WTC11 (cell line): Measurements from ENCODE around the gene OLFM1. TPM values are rescaled to one million over a fixed set of nuclear protein-coding genes. Genes with fewer than 3 reads are reported as not detected.

Source experiments
- ATAC-seq: fragments of 200-7000 bp; cut with Tn5 transposase; 2 replicates; pipeline ENCODE4 v1.10.0; 2021; ENCODE audit warnings: mild to moderate bottlenecking, moderate library complexity
- CTCF ChIA-PET: fragments of 300-600 bp; sonication (Branson Sonifier 250); formaldehyde crosslinking; loops from one replicate; lab custom pipeline; 2021; ENCODE audit warnings: antibody characterized with exemption; lab: Charles Lee
- POLR2A ChIA-PET: fragments of 350-600 bp; sonication (Branson Sonifier 250); formaldehyde crosslinking; loops from one replicate; lab custom pipeline; 2021; ENCODE audit warnings: antibody characterized with exemption; lab: Charles Lee
- DNase-seq: peaks from one replicate; pipeline ENCODE4 v3.0.0; 2021; ENCODE audit warnings: low spot score
- H3K27ac Mint-ChIP-seq: 2 replicates; pipeline ENCODE4 v1.8.0; 2021; ENCODE audit warnings: mixed read lengths
- H3K27me3 Mint-ChIP-seq: 2 replicates; pipeline ENCODE4 v1.8.0; 2021; ENCODE audit warnings: low read depth, mild to moderate bottlenecking, moderate library complexity, mixed read lengths
- H3K36me3 Mint-ChIP-seq: 2 replicates; pipeline ENCODE4 v1.8.0; 2021; ENCODE audit warnings: mixed read lengths
- H3K4me1 Mint-ChIP-seq: 2 replicates; pipeline ENCODE4 v1.8.0; 2022; ENCODE audit warnings: mixed read lengths
- H3K4me3 Mint-ChIP-seq: 2 replicates; pipeline ENCODE4 v1.8.0; 2021; ENCODE audit warnings: mild to moderate bottlenecking, moderate library complexity, mixed read lengths
- H3K9me3 Mint-ChIP-seq: 2 replicates; pipeline ENCODE4 v1.8.0; 2021; ENCODE audit warnings: mixed read lengths
- ARID4B ChIP-seq: sonication (generic); formaldehyde crosslinking; IDR thresholded peaks from 2 replicates; pipeline ENCODE4 v1.8.0; 2023; ENCODE audit warnings: missing genetic modification reagents, mild to moderate bottlenecking, borderline replicate concordance
- ATF1 ChIP-seq: sonication (generic); formaldehyde crosslinking; IDR thresholded peaks from 2 replicates; pipeline ENCODE4 v1.8.1; 2023; ENCODE audit warnings: mild to moderate bottlenecking, moderate library complexity, missing genetic modification reagents
- CREB1 ChIP-seq: sonication (generic); formaldehyde crosslinking; IDR thresholded peaks from 2 replicates; pipeline ENCODE4 v1.8.0; 2023; ENCODE audit warnings: mild to moderate bottlenecking, missing genetic modification reagents
- E2F1 ChIP-seq: sonication (generic); formaldehyde crosslinking; IDR thresholded peaks from 2 replicates; pipeline ENCODE4 v1.8.0; 2022; ENCODE audit warnings: mild to moderate bottlenecking, missing genetic modification reagents
- ELF4 ChIP-seq: sonication (generic); formaldehyde crosslinking; IDR thresholded peaks from 2 replicates; pipeline ENCODE4 v1.8.1; 2022; ENCODE audit warnings: low read depth, mild to moderate bottlenecking, moderate library complexity, missing genetic modification reagents
- FOXJ3 ChIP-seq: sonication (generic); formaldehyde crosslinking; IDR thresholded peaks from 2 replicates; pipeline ENCODE4 v1.9.0; 2021; ENCODE audit warnings: missing genetic modification reagents, mild to moderate bottlenecking, borderline replicate concordance
- FOXP4 ChIP-seq: sonication (generic); formaldehyde crosslinking; IDR thresholded peaks from 2 replicates; pipeline ENCODE4 v1.8.0; 2022; ENCODE audit warnings: mild to moderate bottlenecking, missing genetic modification reagents
- GTF2I ChIP-seq: fragments of 250-450 bp; sonication (Bioruptor Pico); conservative IDR thresholded peaks from 2 replicates; pipeline ENCODE4 v1.4.0; 2021; ENCODE audit warnings: mild to moderate bottlenecking
- HMGA2 ChIP-seq: fragments of 250-450 bp; sonication (Bioruptor Pico); IDR thresholded peaks from 2 replicates; pipeline ENCODE4 v1.4.0; 2021; ENCODE audit warnings: mild to moderate bottlenecking, moderate library complexity
- IRF2 ChIP-seq: sonication (generic); formaldehyde crosslinking; IDR thresholded peaks from 2 replicates; pipeline ENCODE4 v1.8.0; 2022; ENCODE audit warnings: low read depth, missing genetic modification reagents, borderline replicate concordance
- MYBL2 ChIP-seq: sonication (generic); formaldehyde crosslinking; IDR thresholded peaks from 2 replicates; pipeline ENCODE4 v1.8.1; 2023; ENCODE audit warnings: mild to moderate bottlenecking, moderate library complexity, missing genetic modification reagents
- NFATC4 ChIP-seq: fragments of 250-450 bp; sonication (Bioruptor Pico); IDR thresholded peaks from 2 replicates; pipeline ENCODE4 v1.9.0; 2021; ENCODE audit warnings: mild to moderate bottlenecking
- NFYB ChIP-seq: sonication (generic); formaldehyde crosslinking; conservative IDR thresholded peaks from 2 replicates; pipeline ENCODE4 v1.8.0; 2022; ENCODE audit warnings: low read depth, missing genetic modification reagents
- SOX15 ChIP-seq: fragments of 250-450 bp; sonication (Bioruptor Pico); IDR thresholded peaks from 2 replicates; pipeline ENCODE4 v1.9.0; 2021; ENCODE audit warnings: mild to moderate bottlenecking
- ZNF121 ChIP-seq: sonication (generic); formaldehyde crosslinking; IDR thresholded peaks from 2 replicates; pipeline ENCODE4 v1.8.0; 2023; ENCODE audit warnings: missing genetic modification reagents
- ZNF219 ChIP-seq: sonication (generic); formaldehyde crosslinking; IDR thresholded peaks from 2 replicates; pipeline ENCODE4 v1.8.0; 2023; ENCODE audit warnings: missing genetic modification reagents, mild to moderate bottlenecking, borderline replicate concordance
- total RNA-seq: library from RNA; stranded (reverse); gene quantifications from 3 replicates; pipeline ENCODE4 v1.2.3, GENCODE V29; 2021
- TF ChIP-seq, protein P1 (sequence below): sonication (generic); formaldehyde crosslinking; IDR thresholded peaks from 2 replicates; pipeline ENCODE4 v1.8.1; 2022; ENCODE audit warnings: mild to moderate bottlenecking, missing genetic modification reagents, moderate library complexity, borderline replicate concordance
- TF ChIP-seq, protein P2 (sequence below): sonication (generic); formaldehyde crosslinking; IDR thresholded peaks from 2 replicates; pipeline ENCODE4 v1.8.0; 2023; ENCODE audit warnings: mild to moderate bottlenecking, missing genetic modification reagents

Gene OLFM1
- total RNA-seq, 1 experiment from 2014 or later: 37.6 TPM

DNA sequence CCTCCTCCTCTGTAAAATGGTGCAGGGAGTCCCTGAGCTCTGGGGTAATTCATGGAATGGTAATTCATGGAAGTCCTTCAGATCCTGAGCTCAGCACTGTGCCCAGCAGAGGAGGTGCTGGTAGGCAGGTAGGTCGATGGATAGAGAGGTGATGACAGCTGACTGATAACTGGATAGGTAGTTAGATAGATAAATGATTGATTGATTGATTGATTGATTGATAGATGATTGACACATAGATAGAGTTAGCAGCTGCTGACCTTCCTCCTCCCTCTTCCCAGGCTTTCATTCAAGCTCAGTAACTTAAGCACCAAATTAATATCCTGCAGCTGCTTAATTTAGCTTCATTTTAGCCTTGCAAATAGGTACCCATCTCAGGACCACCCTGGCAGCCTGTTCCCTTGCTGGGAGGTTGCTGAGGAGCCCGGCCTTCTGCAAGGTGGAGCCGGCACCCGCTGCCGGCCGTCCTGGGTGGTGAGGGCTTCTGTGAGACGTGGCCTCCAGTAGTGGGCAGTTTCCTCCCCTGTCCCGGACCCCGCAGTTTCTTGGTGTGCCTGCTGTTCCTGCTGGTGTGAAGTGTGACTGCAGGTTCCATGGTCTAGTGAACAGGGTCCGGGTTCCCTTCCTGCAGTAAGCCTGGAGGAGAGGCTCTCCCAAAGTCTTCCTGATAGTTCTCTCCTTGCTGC lies 13.4 kb downstream of the OLFM1 start:
- POLR2A ChIA-PET: no interaction called here
- H3K9me3 Mint-ChIP-seq: no peaks in the 10 kb centered on the region
- peaks cover 12% of the 10 kb centered on the region for H3K36me3 Mint-ChIP-seq
- no peak overlapping the region for H3K4me3 Mint-ChIP-seq
- H3K27ac Mint-ChIP-seq: no peak overlapping the region
- ATAC-seq (no peak), DNase-seq (no peak)
- H3K4me1 Mint-ChIP-seq: 0 out of 2 replicates have a peak, but pooled peaks cover 3% of the 10 kb centered on the region
- CTCF ChIA-PET: no interaction called here
- H3K27me3 Mint-ChIP-seq: no peaks in the 10 kb centered on the region
- TF ChIP-seq ZNF219: no peak
- TF ChIP-seq NFATC4 (CRISPR knock-in tag): no peak
- TF ChIP-seq NFYB: no peak
- TF ChIP-seq ZNF121 (CRISPR knock-in tag): no peak
- no peak for TF ChIP-seq E2F1 (CRISPR knock-in tag)
- no peak for TF ChIP-seq ATF1 (CRISPR knock-in tag)
- TF ChIP-seq MYBL2 (CRISPR knock-in tag): no peak
- TF ChIP-seq, protein P1, sequence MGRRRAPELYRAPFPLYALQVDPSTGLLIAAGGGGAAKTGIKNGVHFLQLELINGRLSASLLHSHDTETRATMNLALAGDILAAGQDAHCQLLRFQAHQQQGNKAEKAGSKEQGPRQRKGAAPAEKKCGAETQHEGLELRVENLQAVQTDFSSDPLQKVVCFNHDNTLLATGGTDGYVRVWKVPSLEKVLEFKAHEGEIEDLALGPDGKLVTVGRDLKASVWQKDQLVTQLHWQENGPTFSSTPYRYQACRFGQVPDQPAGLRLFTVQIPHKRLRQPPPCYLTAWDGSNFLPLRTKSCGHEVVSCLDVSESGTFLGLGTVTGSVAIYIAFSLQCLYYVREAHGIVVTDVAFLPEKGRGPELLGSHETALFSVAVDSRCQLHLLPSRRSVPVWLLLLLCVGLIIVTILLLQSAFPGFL (CRISPR knock-in tag): no peak
- TF ChIP-seq FOXJ3: no peak
- TF ChIP-seq ELF4 (CRISPR knock-in tag): no peak
- TF ChIP-seq CREB1 (CRISPR knock-in tag): no peak

DNA sequence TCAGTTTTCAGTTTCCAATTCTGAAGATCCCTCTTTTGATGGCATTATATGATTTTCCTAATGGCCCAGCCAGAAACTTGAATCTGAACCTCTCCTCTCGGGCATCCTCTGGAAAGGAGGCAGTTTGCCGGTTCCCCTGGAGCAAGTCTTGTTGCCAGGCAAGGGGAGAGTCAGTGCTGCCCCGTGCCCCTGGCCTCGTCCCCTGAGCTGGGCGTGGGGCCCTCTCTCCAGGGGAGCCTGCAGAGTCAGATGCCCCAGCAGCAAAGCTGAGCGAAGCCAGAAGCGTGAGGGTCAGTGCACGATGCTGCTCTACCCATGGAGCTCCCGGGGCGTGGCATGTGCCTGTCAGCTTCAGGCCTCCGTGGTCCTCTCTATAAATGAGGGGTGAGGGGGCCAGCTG lies 14.0 kb downstream of the OLFM1 start:
- ATAC-seq: no peak
- Mint-ChIP-seq H3K4me1 (0 out of 2 replicates have a peak, but pooled peaks cover 3% of the 10 kb centered on the region), H3K9me3 (no peaks in the 10 kb centered on the region), H3K27ac (no peak overlapping the region), H3K36me3 (peaks cover 12% of the 10 kb centered on the region), H3K27me3 (no peaks in the 10 kb centered on the region), H3K4me3 (no peak overlapping the region)
- DNase-seq: no peak
- POLR2A ChIA-PET: no interaction called here
- CTCF ChIA-PET: interaction anchor here (1.0 kb wide), 1 partner anchor 179 kb away, joined by 3 read pairs; no protein-coding TSS in a partner anchor
- TF ChIP-seq FOXP4 (CRISPR knock-in tag): no peak
- no peak for TF ChIP-seq CREB1 (CRISPR knock-in tag)
- no peak for TF ChIP-seq SOX15
- no peak for TF ChIP-seq ARID4B
- no peak for TF ChIP-seq IRF2 (CRISPR knock-in tag)
- no peak for TF ChIP-seq ZNF219
- TF ChIP-seq GTF2I: no peak
- no peak for TF ChIP-seq HMGA2 (CRISPR knock-in tag)
- TF ChIP-seq, protein P2, sequence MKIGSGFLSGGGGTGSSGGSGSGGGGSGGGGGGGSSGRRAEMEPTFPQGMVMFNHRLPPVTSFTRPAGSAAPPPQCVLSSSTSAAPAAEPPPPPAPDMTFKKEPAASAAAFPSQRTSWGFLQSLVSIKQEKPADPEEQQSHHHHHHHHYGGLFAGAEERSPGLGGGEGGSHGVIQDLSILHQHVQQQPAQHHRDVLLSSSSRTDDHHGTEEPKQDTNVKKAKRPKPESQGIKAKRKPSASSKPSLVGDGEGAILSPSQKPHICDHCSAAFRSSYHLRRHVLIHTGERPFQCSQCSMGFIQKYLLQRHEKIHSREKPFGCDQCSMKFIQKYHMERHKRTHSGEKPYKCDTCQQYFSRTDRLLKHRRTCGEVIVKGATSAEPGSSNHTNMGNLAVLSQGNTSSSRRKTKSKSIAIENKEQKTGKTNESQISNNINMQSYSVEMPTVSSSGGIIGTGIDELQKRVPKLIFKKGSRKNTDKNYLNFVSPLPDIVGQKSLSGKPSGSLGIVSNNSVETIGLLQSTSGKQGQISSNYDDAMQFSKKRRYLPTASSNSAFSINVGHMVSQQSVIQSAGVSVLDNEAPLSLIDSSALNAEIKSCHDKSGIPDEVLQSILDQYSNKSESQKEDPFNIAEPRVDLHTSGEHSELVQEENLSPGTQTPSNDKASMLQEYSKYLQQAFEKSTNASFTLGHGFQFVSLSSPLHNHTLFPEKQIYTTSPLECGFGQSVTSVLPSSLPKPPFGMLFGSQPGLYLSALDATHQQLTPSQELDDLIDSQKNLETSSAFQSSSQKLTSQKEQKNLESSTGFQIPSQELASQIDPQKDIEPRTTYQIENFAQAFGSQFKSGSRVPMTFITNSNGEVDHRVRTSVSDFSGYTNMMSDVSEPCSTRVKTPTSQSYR (CRISPR knock-in tag): no peak
